Astrocyte (in vitro differentiated cells and primary cell): Measurements from ENCODE around the gene SLC45A1.

Source experiments
- EZH2 ChIP-seq: IDR thresholded peaks from 2 replicates; pipeline ENCODE4 v1.6.1; 2012; ENCODE audit warnings: mild to moderate bottlenecking, low read length, inconsistent platforms; ENCODE audit not compliant: insufficient read depth
- TF ChIP-seq, protein P1 (sequence below): IDR thresholded peaks from 2 replicates; pipeline ENCODE4 v1.5.1; 2011; ENCODE audit warnings: low read depth, mild to moderate bottlenecking, inconsistent platforms, low read length, moderate library complexity; ENCODE audit not compliant: insufficient read depth

DNA sequence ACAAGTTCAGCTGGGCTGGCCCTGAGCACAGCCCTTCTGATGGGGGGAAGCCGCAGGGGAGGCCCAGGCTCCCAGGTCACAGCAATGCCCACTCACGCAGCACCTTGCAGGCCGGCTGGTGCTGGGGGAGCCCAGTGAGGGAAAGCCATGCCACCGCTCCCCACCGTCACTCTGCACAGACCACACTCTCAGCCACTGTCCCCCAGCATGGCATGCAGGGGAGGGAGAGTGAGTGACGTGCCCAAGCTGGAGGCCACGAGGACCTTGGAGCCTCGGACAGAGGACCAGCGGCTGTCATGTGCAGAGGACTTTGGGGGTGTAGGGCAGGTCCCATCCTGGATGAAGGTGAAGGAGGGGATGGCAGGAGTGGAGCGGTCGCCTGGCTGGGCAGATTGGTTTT is 25.1 kb downstream of the SLC45A1 start:
- TF ChIP-seq, protein P1, sequence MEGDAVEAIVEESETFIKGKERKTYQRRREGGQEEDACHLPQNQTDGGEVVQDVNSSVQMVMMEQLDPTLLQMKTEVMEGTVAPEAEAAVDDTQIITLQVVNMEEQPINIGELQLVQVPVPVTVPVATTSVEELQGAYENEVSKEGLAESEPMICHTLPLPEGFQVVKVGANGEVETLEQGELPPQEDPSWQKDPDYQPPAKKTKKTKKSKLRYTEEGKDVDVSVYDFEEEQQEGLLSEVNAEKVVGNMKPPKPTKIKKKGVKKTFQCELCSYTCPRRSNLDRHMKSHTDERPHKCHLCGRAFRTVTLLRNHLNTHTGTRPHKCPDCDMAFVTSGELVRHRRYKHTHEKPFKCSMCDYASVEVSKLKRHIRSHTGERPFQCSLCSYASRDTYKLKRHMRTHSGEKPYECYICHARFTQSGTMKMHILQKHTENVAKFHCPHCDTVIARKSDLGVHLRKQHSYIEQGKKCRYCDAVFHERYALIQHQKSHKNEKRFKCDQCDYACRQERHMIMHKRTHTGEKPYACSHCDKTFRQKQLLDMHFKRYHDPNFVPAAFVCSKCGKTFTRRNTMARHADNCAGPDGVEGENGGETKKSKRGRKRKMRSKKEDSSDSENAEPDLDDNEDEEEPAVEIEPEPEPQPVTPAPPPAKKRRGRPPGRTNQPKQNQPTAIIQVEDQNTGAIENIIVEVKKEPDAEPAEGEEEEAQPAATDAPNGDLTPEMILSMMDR = no peak
- TF ChIP-seq EZH2 = no peak
